ENCODE measurements around the gene IP6K1. TPM values are rescaled to one million over a fixed set of nuclear protein-coding genes. Genes with fewer than 3 reads are reported as not detected.

The IP6K1 gene
- total and polyA plus RNA-seq, 4 donors = 9.4 to 40.2 (median 28.0) TPM

DNA sequence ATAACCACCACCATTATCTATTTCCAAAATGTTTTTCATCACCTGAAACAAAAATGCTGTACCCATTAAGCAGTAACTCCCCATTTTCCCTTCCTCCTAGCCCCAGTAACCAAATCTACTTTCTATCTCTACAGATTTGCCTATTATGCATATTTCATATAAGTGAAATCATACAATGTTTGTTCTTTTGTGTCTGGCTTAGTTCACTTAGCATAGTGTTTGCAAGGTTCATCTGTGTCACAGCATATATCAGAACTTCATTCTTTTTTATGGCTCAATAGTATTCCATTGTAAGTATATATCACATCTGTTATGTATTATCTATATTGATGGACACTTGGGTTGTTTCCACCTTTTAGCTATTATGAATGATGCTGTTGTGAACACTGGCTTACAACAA is 45.9 kb downstream of the IP6K1 start:
- no peak for ATAC-seq (ENCODE audit: low FRiP score)

DNA sequence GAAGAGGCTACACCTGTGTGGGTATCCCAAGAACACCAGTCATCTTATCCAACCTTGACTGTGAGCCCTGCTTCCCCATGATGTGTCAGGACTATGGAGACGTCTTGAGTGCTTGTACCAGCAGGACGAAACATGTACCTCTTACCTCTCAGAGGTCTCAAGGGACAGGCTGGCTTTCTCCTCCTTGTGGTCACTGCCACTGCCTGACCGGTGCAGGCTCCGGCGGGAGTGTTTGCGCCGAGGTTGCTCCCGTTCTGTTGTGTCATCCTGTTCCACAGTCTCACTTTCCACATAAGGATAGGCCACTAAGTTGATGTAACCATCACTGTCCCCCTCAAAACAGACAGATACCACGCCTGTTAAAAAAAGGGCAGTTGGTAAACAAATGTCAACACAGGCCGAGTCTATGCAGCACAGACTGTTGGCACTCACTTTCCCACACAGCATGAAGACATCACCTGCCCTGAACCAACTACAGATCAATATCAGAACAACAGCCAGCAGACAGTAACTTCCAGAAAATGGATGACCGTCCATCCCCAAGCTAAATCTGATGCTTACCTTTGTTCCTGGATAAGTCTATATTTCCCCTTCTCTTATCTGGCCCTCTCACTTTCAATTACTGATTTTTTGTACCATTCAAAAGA is 48.2 kb downstream of the IP6K1 start:
- H3K4me1 ChIP-seq (ENCODE audit: control insufficient read depth in 1 of 2, insufficient read depth in 2 of 2, low read length in 2 of 2) = no peaks in the 10 kb centered on the region
- DNase-seq = no peak
- H3K9me3 ChIP-seq (ENCODE audit: control insufficient read depth, low read length) = no peaks in the 10 kb centered on the region
- H3K27me3 ChIP-seq (ENCODE audit: control insufficient read depth in 1 of 2, insufficient read depth in 2 of 2, low read length in 1 of 2) = no peaks in the 10 kb centered on the region
- ATAC-seq (ENCODE audit: low FRiP score) = no peak
- peaks cover 0 to 4% of the 10 kb centered on the region in 2 donors for H3K36me3 ChIP-seq (ENCODE audit: control insufficient read depth in 1 of 2, insufficient read depth in 2 of 2, low read length in 1 of 2)
- no peak overlapping the region for H3K4me3 ChIP-seq (ENCODE audit: low read length in 2 of 2)
- intact Hi-C loops (cut with DNase I) = no loop called here
- WGBS, 2 donors = 95% methylated on average over 11 of the region's 11 CpGs
- H3K27ac ChIP-seq (ENCODE audit: low read depth in 1 of 2, low read length in 2 of 2) = no peak overlapping the region

More for the DNA sequence above, 45.9 kb downstream of the IP6K1 start:
- Histone ChIP-seq H3K27ac (ENCODE audit: low read depth in 1 of 2, low read length in 2 of 2) (no peak overlapping the region), H3K9me3 (ENCODE audit: control insufficient read depth, low read length) (no peaks in the 10 kb centered on the region), H3K27me3 (ENCODE audit: control insufficient read depth in 1 of 2, insufficient read depth in 2 of 2, low read length in 1 of 2) (no peaks in the 10 kb centered on the region), H3K4me1 (ENCODE audit: control insufficient read depth in 1 of 2, insufficient read depth in 2 of 2, low read length in 2 of 2) (no peaks in the 10 kb centered on the region), H3K36me3 (ENCODE audit: control insufficient read depth in 1 of 2, insufficient read depth in 2 of 2, low read length in 1 of 2) (peaks cover 0 to 4% of the 10 kb centered on the region in 2 donors), H3K4me3 (ENCODE audit: low read length in 2 of 2) (no peak overlapping the region)
- intact Hi-C loops (cut with DNase I) = no loop called here
- DNase-seq = no peak

DNA sequence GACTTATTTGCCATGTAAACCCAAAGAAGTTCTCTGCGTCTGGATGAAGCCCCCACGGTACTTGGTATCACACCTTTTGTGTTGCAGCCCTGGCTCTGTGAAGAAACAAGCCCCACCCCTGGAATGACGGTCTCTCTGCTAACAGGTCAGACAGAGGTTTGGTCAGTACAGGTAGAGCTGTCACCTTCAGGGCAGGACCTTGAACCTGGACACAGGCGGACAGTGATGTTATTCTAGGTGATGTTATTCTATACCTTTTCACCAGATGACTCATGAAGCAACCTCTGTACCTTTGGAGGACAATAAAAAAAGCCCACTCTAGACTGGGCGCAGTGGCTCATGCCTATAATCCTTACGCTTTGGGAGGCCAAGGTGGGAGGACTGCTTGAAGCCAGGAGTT is 51.6 kb downstream of the IP6K1 start:
- ATAC-seq (ENCODE audit: low FRiP score) = no peak
- WGBS, 2 donors = 94 to 95% methylated on average over 6 of the region's 6 CpGs
- intact Hi-C loops (cut with DNase I) = no loop called here
- Histone ChIP-seq H3K27ac (ENCODE audit: low read depth in 1 of 2, low read length in 2 of 2) (no peak overlapping the region), H3K9me3 (ENCODE audit: control insufficient read depth, low read length) (no peaks in the 10 kb centered on the region), H3K4me1 (ENCODE audit: control insufficient read depth in 1 of 2, insufficient read depth in 2 of 2, low read length in 2 of 2) (no peaks in the 10 kb centered on the region), H3K36me3 (ENCODE audit: control insufficient read depth in 1 of 2, insufficient read depth in 2 of 2, low read length in 1 of 2) (peaks cover 0 to 7% of the 10 kb centered on the region in 2 donors), H3K4me3 (ENCODE audit: low read length in 2 of 2) (no peak overlapping the region), H3K27me3 (ENCODE audit: control insufficient read depth in 1 of 2, insufficient read depth in 2 of 2, low read length in 1 of 2) (no peaks in the 10 kb centered on the region)
- DNase-seq = no peak

DNA sequence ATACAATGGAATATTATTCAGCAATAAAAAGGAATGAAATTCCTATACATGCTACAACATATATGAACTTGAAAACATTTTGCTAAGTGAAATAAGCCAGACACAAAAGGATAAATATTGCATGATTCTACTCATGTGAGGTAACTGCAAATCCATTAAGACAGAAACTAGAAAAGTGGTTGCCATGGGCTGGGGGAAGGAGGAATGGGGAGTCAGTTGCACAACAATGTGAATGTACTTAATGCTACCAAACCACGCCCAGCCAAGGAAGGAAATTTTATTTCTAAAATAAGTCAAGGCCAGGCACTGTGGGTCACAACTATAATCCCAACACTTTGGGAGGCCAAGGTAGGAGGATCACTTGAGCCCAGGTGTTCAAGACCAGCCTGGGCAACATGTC is 52.8 kb downstream of the IP6K1 start:
- 94 to 96% methylated on average over 1 of the region's 1 CpG for WGBS, 2 donors
- H3K36me3 ChIP-seq (ENCODE audit: control insufficient read depth in 1 of 2, insufficient read depth in 2 of 2, low read length in 1 of 2) = peaks cover 0 to 7% of the 10 kb centered on the region in 2 donors
- intact Hi-C loops (cut with DNase I) = no loop called here

DNA sequence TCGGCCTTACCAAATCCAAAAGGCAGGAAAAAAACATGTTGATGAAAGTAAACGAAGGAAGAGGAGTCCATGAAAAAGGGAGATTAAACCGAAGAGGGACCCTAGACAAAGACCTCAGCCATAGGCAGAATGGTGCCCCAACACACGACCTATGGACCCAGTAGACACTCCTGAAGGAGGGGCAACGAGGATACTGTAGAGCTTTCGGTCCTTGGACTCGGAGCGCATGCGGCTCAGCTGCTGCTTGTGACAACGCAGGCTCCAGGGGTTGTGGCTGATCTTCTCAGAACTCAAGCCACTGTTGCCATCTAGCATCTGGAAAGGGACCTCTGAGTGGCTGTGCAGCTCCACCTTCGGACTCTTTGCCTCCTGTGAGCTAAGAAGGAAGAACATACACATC is 53.7 kb downstream of the IP6K1 start:
- DNase-seq (no peak), ATAC-seq (ENCODE audit: low FRiP score) (no peak)
- H3K4me1 ChIP-seq (ENCODE audit: control insufficient read depth in 1 of 2, insufficient read depth in 2 of 2, low read length in 2 of 2) = no peaks in the 10 kb centered on the region
- no peak overlapping the region for H3K4me3 ChIP-seq (ENCODE audit: low read length in 2 of 2)
- intact Hi-C loops (cut with DNase I) = no loop called here
- WGBS, 2 donors = 87 to 91% methylated on average over 11 of the region's 11 CpGs
- no peaks in the 10 kb centered on the region for H3K9me3 ChIP-seq (ENCODE audit: control insufficient read depth, low read length)
- H3K27me3 ChIP-seq (ENCODE audit: control insufficient read depth in 1 of 2, insufficient read depth in 2 of 2, low read length in 1 of 2) = no peaks in the 10 kb centered on the region
- no peak overlapping the region for H3K27ac ChIP-seq (ENCODE audit: low read depth in 1 of 2, low read length in 2 of 2)
- peaks cover 0 to 8% of the 10 kb centered on the region in 2 donors for H3K36me3 ChIP-seq (ENCODE audit: control insufficient read depth in 1 of 2, insufficient read depth in 2 of 2, low read length in 1 of 2)

More for the DNA sequence above, 52.8 kb downstream of the IP6K1 start:
- no peaks in the 10 kb centered on the region for H3K27me3 ChIP-seq (ENCODE audit: control insufficient read depth in 1 of 2, insufficient read depth in 2 of 2, low read length in 1 of 2)
- no peak for DNase-seq
- H3K4me1 ChIP-seq (ENCODE audit: control insufficient read depth in 1 of 2, insufficient read depth in 2 of 2, low read length in 2 of 2) = no peaks in the 10 kb centered on the region
- H3K27ac ChIP-seq (ENCODE audit: low read depth in 1 of 2, low read length in 2 of 2) = no peak overlapping the region
- H3K4me3 ChIP-seq (ENCODE audit: low read length in 2 of 2) = no peak overlapping the region
- ATAC-seq (ENCODE audit: low FRiP score) = no peak
- H3K9me3 ChIP-seq (ENCODE audit: control insufficient read depth, low read length) = no peaks in the 10 kb centered on the region

DNA sequence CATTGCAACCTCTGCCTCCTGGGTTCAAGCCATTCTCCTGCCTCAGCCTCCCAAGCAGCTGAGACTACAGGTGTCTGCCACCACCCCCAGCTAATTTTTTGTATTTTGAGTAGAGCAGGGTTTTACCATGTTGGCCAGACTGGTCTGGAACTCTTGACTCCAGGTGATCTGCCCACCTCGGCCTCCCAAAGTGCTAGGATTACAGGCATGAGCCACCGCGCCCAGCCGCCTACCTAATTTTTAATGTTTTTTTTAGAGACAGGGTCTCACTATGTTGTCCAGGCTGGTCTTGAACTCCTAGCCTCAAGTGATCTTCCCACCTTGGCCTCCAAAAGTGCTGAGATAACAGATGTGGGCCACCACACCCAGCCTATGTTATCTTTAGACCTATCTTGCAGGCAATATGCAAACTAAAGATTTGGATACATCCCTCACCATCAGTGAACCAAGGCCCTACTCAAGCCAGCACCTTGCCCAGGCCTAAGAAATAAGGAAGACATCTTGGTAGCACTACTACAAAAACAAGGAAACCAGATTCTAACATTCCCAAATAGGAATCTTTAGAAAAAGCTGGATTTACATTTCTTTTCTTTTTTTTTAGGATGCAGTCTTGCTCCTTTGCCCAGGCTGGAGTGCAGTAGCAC is 56.3 kb downstream of the IP6K1 start:
- 97% methylated on average over 4 of the region's 4 CpGs for WGBS, 2 donors
- intact Hi-C loops (cut with DNase I) = loop anchor here in 1 of 2 donors (10.0 kb wide), 1 partner anchor 55 kb away; the partner anchor contains the start of gene IP6K1
- H3K36me3 ChIP-seq (ENCODE audit: control insufficient read depth in 1 of 2, insufficient read depth in 2 of 2, low read length in 1 of 2) = peaks cover 0 to 14% of the 10 kb centered on the region in 2 donors

DNA sequence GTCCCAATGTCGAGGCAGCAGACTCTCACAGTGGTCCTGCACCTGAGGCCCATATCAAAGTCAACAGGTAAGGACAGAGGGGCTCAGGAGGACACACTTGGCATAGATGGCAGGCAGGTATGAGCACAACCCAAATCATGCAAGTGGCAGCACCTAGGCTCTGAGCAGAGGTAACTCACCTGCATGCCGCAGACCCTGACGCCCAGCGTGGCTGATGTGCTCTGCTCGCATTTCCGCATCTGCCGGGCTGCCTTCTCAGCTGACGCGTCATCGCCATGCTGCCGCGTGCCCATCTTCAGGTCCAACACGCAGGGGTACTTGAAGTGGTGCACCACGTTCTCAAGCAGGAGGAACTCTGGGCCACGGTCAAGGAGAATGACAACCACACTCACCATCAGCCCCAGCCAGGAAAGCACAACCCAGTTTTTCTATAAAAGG is 58.4 kb downstream of the IP6K1 start:
- DNase-seq (no peak), ATAC-seq (ENCODE audit: low FRiP score) (no peak)
- H3K27ac ChIP-seq (ENCODE audit: low read depth in 1 of 2, low read length in 2 of 2) = no peak overlapping the region
- WGBS, 2 donors = 92 to 93% methylated on average over 15 of the region's 15 CpGs
- no peak overlapping the region for H3K4me3 ChIP-seq (ENCODE audit: low read length in 2 of 2)
- H3K36me3 ChIP-seq (ENCODE audit: control insufficient read depth in 1 of 2, insufficient read depth in 2 of 2, low read length in 1 of 2) = peaks cover 0 to 14% of the 10 kb centered on the region in 2 donors
- intact Hi-C loops (cut with DNase I) = loop anchor here in 1 of 2 donors (10.0 kb wide), 1 partner anchor 57 kb away; the partner anchor contains the start of gene IP6K1
- no peaks in the 10 kb centered on the region for H3K4me1 ChIP-seq (ENCODE audit: control insufficient read depth in 1 of 2, insufficient read depth in 2 of 2, low read length in 2 of 2)
- H3K9me3 ChIP-seq (ENCODE audit: control insufficient read depth, low read length) = no peaks in the 10 kb centered on the region
- H3K27me3 ChIP-seq (ENCODE audit: control insufficient read depth in 1 of 2, insufficient read depth in 2 of 2, low read length in 1 of 2) = no peaks in the 10 kb centered on the region

More for the DNA sequence above, 56.3 kb downstream of the IP6K1 start:
- DNase-seq = no peak
- no peak overlapping the region for H3K27ac ChIP-seq (ENCODE audit: low read depth in 1 of 2, low read length in 2 of 2)
- H3K9me3 ChIP-seq (ENCODE audit: control insufficient read depth, low read length) = no peaks in the 10 kb centered on the region
- no peak overlapping the region for H3K4me3 ChIP-seq (ENCODE audit: low read length in 2 of 2)
- H3K27me3 ChIP-seq (ENCODE audit: control insufficient read depth in 1 of 2, insufficient read depth in 2 of 2, low read length in 1 of 2) = no peaks in the 10 kb centered on the region
- no peak for ATAC-seq (ENCODE audit: low FRiP score)
- no peaks in the 10 kb centered on the region for H3K4me1 ChIP-seq (ENCODE audit: control insufficient read depth in 1 of 2, insufficient read depth in 2 of 2, low read length in 2 of 2)

DNA sequence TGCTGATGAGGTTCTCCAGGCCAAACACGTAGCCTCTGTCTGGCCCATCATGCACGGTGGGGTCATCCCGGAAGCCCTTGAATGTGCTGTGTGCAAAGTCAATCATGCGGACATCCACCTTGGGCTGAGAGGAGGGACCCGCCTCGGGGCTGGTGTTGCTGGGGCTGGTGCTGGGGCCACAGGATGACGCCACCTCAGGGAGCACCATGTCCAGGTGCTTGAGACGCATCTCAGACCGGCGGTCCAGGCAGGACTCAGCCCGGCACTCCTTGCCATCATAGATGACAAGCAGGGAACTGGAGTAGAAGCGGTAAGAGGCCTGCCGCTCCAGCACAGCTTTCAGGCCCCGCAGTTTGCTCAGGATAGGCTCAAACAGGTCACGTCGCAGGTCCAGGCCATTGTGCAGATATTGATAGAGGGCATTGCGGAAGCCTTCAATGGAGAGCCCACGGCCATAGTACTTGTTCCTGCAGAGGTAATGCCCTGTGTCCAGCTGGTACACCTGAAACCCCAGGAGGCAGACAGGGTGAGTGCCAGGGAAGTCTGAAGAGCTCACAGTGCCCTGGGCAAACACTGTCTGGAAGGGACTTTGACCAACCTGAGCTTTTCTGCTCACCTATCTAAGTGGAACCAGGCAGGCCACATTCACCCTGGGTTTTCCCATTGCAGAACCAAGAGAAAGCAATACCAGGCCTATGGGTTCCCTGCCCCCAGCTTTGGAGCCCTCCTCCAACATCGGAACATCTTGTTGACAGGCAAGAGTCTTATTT is 59.0 kb downstream of the IP6K1 start:
- 91% methylated on average over 19 of the region's 19 CpGs for WGBS, 2 donors
- no peaks in the 10 kb centered on the region for H3K4me1 ChIP-seq (ENCODE audit: control insufficient read depth in 1 of 2, insufficient read depth in 2 of 2, low read length in 2 of 2)
- ATAC-seq (ENCODE audit: low FRiP score) (no peak), DNase-seq (no peak)
- no peaks in the 10 kb centered on the region for H3K9me3 ChIP-seq (ENCODE audit: control insufficient read depth, low read length)
- intact Hi-C loops (cut with DNase I) = loop anchor here in 1 of 2 donors (10.0 kb wide), 1 partner anchor 57 kb away; the partner anchor contains the start of gene IP6K1
- H3K4me3 ChIP-seq (ENCODE audit: low read length in 2 of 2) = no peak overlapping the region
- peaks cover 0 to 11% of the 10 kb centered on the region in 2 donors for H3K36me3 ChIP-seq (ENCODE audit: control insufficient read depth in 1 of 2, insufficient read depth in 2 of 2, low read length in 1 of 2)
- H3K27ac ChIP-seq (ENCODE audit: low read depth in 1 of 2, low read length in 2 of 2) = no peak overlapping the region
- H3K27me3 ChIP-seq (ENCODE audit: control insufficient read depth in 1 of 2, insufficient read depth in 2 of 2, low read length in 1 of 2) = no peaks in the 10 kb centered on the region

Data from aorta (tissue), 5 donors.